ENCODE measurements around the gene IFT27.

IFT27 gene

GRCh38 chr22:36722055-36722454 lies 53.9 kb downstream of the IFT27 start:
- no peak overlapping the region for H2AFZ ChIP-seq (ENCODE audit: low read length, unreplicated experiment)
- no peaks in the 10 kb centered on the region for H3K4me1 ChIP-seq (ENCODE audit: control insufficient read depth, insufficient read depth, low read length, unreplicated experiment)
- H3K36me3 ChIP-seq (ENCODE audit: insufficient read depth, low read length): no peaks in the 10 kb centered on the region
- H3K27ac ChIP-seq (ENCODE audit: low read depth, low read length): no peak overlapping the region
- peaks cover 80% of the 10 kb centered on the region for H3K27me3 ChIP-seq (ENCODE audit: insufficient read depth, low read length)
- no peaks in the 10 kb centered on the region for H3K79me2 ChIP-seq (ENCODE audit: control insufficient read depth, insufficient read depth, low read length, unreplicated experiment)
- no peak overlapping the region for H3K4me3 ChIP-seq (ENCODE audit: low read depth, low read length)

- no peaks in the 10 kb centered on the region for H3K4me1 ChIP-seq (ENCODE audit: control insufficient read depth, insufficient read depth, low read length, unreplicated experiment)
- H3K79me2 ChIP-seq (ENCODE audit: control insufficient read depth, insufficient read depth, low read length, unreplicated experiment): no peaks in the 10 kb centered on the region
- H3K36me3 ChIP-seq (ENCODE audit: insufficient read depth, low read length): no peaks in the 10 kb centered on the region
- peaks cover 76% of the 10 kb centered on the region for H3K27me3 ChIP-seq (ENCODE audit: insufficient read depth, low read length)
- no peak overlapping the region for H3K27ac ChIP-seq (ENCODE audit: low read depth, low read length)
- no peak overlapping the region for H2AFZ ChIP-seq (ENCODE audit: low read length, unreplicated experiment)
- no peak overlapping the region for H3K4me3 ChIP-seq (ENCODE audit: low read depth, low read length)
These were observed 60.3 kb downstream of the IFT27 start for GRCh38 chr22:36715647-36716046.

- no peak overlapping the region for H2AFZ ChIP-seq (ENCODE audit: low read length, unreplicated experiment)
- H3K4me1 ChIP-seq (ENCODE audit: control insufficient read depth, insufficient read depth, low read length, unreplicated experiment): no peaks in the 10 kb centered on the region
- no peaks in the 10 kb centered on the region for H3K79me2 ChIP-seq (ENCODE audit: control insufficient read depth, insufficient read depth, low read length, unreplicated experiment)
- no peaks in the 10 kb centered on the region for H3K36me3 ChIP-seq (ENCODE audit: insufficient read depth, low read length)
- no peak overlapping the region for H3K27ac ChIP-seq (ENCODE audit: low read depth, low read length)
- peaks cover 74% of the 10 kb centered on the region for H3K27me3 ChIP-seq (ENCODE audit: insufficient read depth, low read length)
- no peak overlapping the region for H3K4me3 ChIP-seq (ENCODE audit: low read depth, low read length)
These were observed 61.8 kb downstream of the IFT27 start for GRCh38 chr22:36714110-36714509.

DNA sequence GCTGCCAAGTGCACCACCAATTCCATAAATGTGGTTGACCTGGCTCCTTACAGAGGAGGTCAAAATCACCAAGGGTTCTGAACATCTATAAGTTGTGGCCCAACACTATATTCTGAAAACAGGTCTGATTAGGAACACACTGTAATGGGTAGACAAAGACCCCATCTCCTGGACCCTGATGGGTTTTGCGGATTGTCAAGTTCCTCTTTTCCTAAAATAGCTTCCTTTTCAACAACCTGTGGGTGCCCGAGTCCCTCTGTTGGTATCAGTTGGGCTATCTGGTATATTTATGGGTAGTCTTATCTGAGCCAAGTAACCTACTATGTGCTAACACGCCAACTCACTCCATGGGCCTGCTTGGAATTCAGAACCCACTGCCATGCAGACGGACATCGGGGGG lies 62.5 kb downstream of the IFT27 start:
- H3K36me3 ChIP-seq (ENCODE audit: insufficient read depth, low read length): no peaks in the 10 kb centered on the region
- no peaks in the 10 kb centered on the region for H3K4me1 ChIP-seq (ENCODE audit: control insufficient read depth, insufficient read depth, low read length, unreplicated experiment)
- H3K27ac ChIP-seq (ENCODE audit: low read depth, low read length): no peak overlapping the region
- peaks cover 73% of the 10 kb centered on the region for H3K27me3 ChIP-seq (ENCODE audit: insufficient read depth, low read length)
- no peak overlapping the region for H2AFZ ChIP-seq (ENCODE audit: low read length, unreplicated experiment)
- H3K79me2 ChIP-seq (ENCODE audit: control insufficient read depth, insufficient read depth, low read length, unreplicated experiment): no peaks in the 10 kb centered on the region
- no peak overlapping the region for H3K4me3 ChIP-seq (ENCODE audit: low read depth, low read length)
